ENCODE results near the gene ECM2.
A peak's percentile ranks its signal among the peaks of the same experiment; 100 is the strongest.
"Not testable (repeated sequence)": the region's sequence is repeated elsewhere in the genome, so short reads cannot be mapped to it uniquely, and the experiment has no call there.

Gene ECM2

GRCh38 chr9:92535940-92536850 lies at the start of gene ECM2:
Gene ECM2, minus strand, starts transcription at chr9:92535990. Its CDS starts 13,124 bp downstream, at chr9:92522866.
- H3K27ac ChIP-seq, result peak within 1 kb of the TSS; percentile 75 to 85
- no peak for DNase-seq
- no peaks in the 10 kb centered on the region for H3K36me3 ChIP-seq
- TF ChIP-seq CTCF (IDR thresholded peaks at IDR 0.05), result no peak
- H3K4me1 ChIP-seq, result peaks cover 0 to 14% (median 11%) of the 10 kb centered on the region in 4 donors
- no peaks in the 10 kb centered on the region for H3K27me3 ChIP-seq
- intact Hi-C loops (cut with DNase I; ENCODE audit: low total_unique reads), result no loop called here
- H3K9me3 ChIP-seq, result no peaks in the 10 kb centered on the region
- H3K4me3 ChIP-seq, result peak within 1 kb of the TSS; percentile 46

DNA sequence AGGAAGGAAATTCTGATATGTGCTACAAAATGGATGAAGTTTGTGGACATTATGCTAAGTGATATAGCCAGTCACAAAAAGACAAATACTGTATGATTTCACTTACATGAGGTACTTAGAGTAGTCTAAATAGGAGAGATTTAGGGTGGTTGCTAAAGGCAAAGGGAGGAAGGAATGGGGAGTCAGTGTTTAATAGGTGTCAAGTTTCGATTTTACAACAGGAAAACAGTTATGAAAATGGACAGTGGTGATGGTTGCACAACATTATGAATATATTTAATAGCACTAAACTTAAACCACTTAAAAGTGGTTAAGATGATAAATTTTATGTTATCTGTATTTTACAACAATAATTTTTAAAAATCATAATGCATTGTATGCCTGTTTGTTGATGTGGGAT lies 40.4 kb upstream of the ECM2 start:
- Histone ChIP-seq H3K27me3 (no peaks in the 10 kb centered on the region), H3K4me1 (no peaks in the 10 kb centered on the region), H3K27ac (no peak overlapping the region), H3K36me3 (no peaks in the 10 kb centered on the region), H3K9me3 (no peaks in the 10 kb centered on the region), H3K4me3 (no peak overlapping the region)
- no peak for DNase-seq
- no peak for TF ChIP-seq CTCF (IDR thresholded peaks at IDR 0.05)
- intact Hi-C loops (cut with DNase I; ENCODE audit: low total_unique reads), result no loop called here

- H3K9me3 ChIP-seq; H3K4me1 ChIP-seq; H3K27ac ChIP-seq; DNase-seq; intact Hi-C loops (cut with DNase I; ENCODE audit: low total_unique reads); H3K4me3 ChIP-seq; H3K36me3 ChIP-seq; H3K27me3 ChIP-seq: not testable (repeated sequence)
Observed at GRCh38 chr9:92573612-92574011, 37.8 kb upstream of the ECM2 start.

GRCh38 chr9:92571871-92572270 lies 36.1 kb upstream of the ECM2 start:
- DNase-seq; H3K27me3 ChIP-seq; H3K9me3 ChIP-seq; intact Hi-C loops (cut with DNase I; ENCODE audit: low total_unique reads); H3K4me3 ChIP-seq; H3K36me3 ChIP-seq; H3K4me1 ChIP-seq; H3K27ac ChIP-seq: not testable (repeated sequence)

GRCh38 chr9:92564982-92565381 lies 29.2 kb upstream of the ECM2 start:
- no peaks in the 10 kb centered on the region for H3K9me3 ChIP-seq
- H3K36me3 ChIP-seq, result no peaks in the 10 kb centered on the region
- intact Hi-C loops (cut with DNase I; ENCODE audit: low total_unique reads), result no loop called here
- no peak overlapping the region for H3K4me3 ChIP-seq
- DNase-seq, result no peak
- no peak overlapping the region for H3K27ac ChIP-seq
- H3K4me1 ChIP-seq, result peaks cover 0 to 37% (median 13%) of the 10 kb centered on the region in 4 donors
- no peak for TF ChIP-seq CTCF (IDR thresholded peaks at IDR 0.05)
- H3K27me3 ChIP-seq, result no peaks in the 10 kb centered on the region

DNA sequence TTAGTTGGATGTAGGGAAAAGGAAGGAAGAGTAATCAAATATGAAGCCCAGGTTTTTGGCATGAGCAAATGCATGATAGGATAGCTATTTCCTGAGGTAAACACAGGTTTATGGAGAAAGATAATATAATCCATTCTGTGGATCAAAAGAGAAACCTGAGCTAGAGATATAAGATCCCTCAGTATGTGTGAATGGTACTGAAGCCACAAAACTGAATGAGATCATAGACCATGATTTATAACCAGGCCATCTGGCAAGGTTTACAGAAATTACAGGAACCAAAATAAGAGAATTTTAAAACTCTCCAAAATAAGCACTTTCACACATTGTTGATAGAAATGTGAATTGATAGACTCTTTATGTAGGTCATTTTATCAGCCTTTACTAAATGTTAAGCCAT lies 28.7 kb upstream of the ECM2 start:
- H3K4me3 ChIP-seq, result no peak overlapping the region
- H3K36me3 ChIP-seq, result no peaks in the 10 kb centered on the region
- TF ChIP-seq CTCF (IDR thresholded peaks at IDR 0.05), result no peak
- no peak overlapping the region for H3K27ac ChIP-seq
- H3K4me1 ChIP-seq, result peaks cover 0 to 37% (median 13%) of the 10 kb centered on the region in 4 donors
- H3K9me3 ChIP-seq, result no peaks in the 10 kb centered on the region
- intact Hi-C loops (cut with DNase I; ENCODE audit: low total_unique reads), result no loop called here
- no peak for DNase-seq
- H3K27me3 ChIP-seq, result no peaks in the 10 kb centered on the region

Data from tibial artery (tissue), 4 donors.